SH-SY5Y (cell line): Measurements from ENCODE around the gene RARG.

Source experiments
- GATA2 ChIP-seq: IDR thresholded peaks from 2 replicates; pipeline ENCODE4 v1.6.1; 2011; ENCODE audit warnings: mild to moderate bottlenecking, low read depth, low read length
- GATA3 ChIP-seq: IDR thresholded peaks from 2 replicates; pipeline ENCODE4 v1.6.1; 2011; ENCODE audit warnings: low read depth, mild to moderate bottlenecking, low read length, moderate library complexity

GRCh38 chr12:53244337-53244736 lies 12.3 kb upstream of the RARG start:
- TF ChIP-seq GATA2 (no peak), GATA3 (no peak)
